ENCODE data around the gene APOBEC3C. TPM values are rescaled to one million over a fixed set of nuclear protein-coding genes. Genes with fewer than 3 reads are reported as not detected.

The APOBEC3C gene
- polyA plus RNA-seq, 1 donor from 2014 or later = not detected

DNA sequence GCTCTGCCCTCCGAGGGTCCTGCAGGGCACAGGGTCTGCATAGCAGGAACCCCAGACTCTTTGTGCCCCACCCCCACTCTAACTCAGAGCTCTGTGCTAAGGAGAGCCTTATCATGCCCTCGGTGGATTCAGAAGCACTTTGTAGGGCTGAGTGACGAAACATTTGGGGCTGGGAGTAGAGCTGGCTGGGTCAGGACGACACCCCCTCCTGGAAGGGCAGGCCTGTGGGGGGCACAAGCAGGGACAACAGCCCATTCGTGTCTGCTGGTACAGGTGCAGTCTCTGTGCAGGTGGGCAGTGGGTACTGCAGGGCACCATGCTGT is 47.7 kb upstream of the APOBEC3C start:
- no peak overlapping the region for H3K4me3 ChIP-seq (ENCODE audit: low read length)

DNA sequence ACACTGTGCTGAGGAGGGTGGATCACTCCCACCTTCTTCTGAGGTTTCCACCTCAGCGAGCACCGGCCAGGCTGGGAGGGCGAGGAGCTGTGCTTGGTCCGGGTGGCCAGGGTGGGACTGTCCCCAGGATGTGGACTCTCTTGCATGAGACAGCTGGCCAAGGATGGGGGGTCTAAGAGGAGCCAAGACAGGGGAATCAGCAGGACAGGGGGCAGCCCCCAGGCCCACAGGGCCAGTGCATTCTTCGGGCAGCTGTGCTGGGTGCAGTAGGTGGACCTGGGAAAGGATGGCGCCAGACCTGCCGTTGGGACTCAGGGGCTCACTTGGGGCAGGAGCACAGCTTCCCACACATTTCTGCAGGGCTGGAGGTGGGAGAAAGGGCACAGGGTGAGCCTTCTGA is 47.1 kb upstream of the APOBEC3C start:
- H3K27me3 ChIP-seq (ENCODE audit: insufficient read depth, low read depth, low read length) = no peaks in the 10 kb centered on the region
- no peak overlapping the region for H2AFZ ChIP-seq (ENCODE audit: low read depth, low read length)
- H3K27ac ChIP-seq (ENCODE audit: low read length) = no peak overlapping the region
- H3F3A ChIP-seq (ENCODE audit: insufficient read depth, low read length, poor library complexity, severe bottlenecking) = no peaks in the 10 kb centered on the region
- no peaks in the 10 kb centered on the region for H4K20me1 ChIP-seq (ENCODE audit: insufficient read depth)
- no peak overlapping the region for H3K4me2 ChIP-seq (ENCODE audit: low read length)
- H3K79me2 ChIP-seq (replicated peaks; ENCODE audit: insufficient read depth, low read length) = no peaks in the 10 kb centered on the region
- H3K9me3 ChIP-seq (ENCODE audit: low read length) = no peaks in the 10 kb centered on the region
- H3K4me3 ChIP-seq (ENCODE audit: low read length) = no peak overlapping the region
- no peaks in the 10 kb centered on the region for H3K36me3 ChIP-seq (ENCODE audit: insufficient read depth, low read length)
- H3K9ac ChIP-seq (ENCODE audit: low read length) = no peak overlapping the region
- TF ChIP-seq SMC3 (conservative IDR thresholded peaks at IDR 0.05; ENCODE audit: poor library complexity) = no peak
- no peak for TF ChIP-seq POLR2AphosphoS5 (IDR thresholded peaks at IDR 0.05)
- no peak for TF ChIP-seq MXI1 (conservative IDR thresholded peaks at IDR 0.05; ENCODE audit: poor library complexity, severe bottlenecking)
- no peak for TF ChIP-seq TAF1 (IDR thresholded peaks at IDR 0.05; ENCODE audit: low read depth)
- no peak for TF ChIP-seq RAD21 (conservative IDR thresholded peaks at IDR 0.05)
- TF ChIP-seq, protein P1, sequence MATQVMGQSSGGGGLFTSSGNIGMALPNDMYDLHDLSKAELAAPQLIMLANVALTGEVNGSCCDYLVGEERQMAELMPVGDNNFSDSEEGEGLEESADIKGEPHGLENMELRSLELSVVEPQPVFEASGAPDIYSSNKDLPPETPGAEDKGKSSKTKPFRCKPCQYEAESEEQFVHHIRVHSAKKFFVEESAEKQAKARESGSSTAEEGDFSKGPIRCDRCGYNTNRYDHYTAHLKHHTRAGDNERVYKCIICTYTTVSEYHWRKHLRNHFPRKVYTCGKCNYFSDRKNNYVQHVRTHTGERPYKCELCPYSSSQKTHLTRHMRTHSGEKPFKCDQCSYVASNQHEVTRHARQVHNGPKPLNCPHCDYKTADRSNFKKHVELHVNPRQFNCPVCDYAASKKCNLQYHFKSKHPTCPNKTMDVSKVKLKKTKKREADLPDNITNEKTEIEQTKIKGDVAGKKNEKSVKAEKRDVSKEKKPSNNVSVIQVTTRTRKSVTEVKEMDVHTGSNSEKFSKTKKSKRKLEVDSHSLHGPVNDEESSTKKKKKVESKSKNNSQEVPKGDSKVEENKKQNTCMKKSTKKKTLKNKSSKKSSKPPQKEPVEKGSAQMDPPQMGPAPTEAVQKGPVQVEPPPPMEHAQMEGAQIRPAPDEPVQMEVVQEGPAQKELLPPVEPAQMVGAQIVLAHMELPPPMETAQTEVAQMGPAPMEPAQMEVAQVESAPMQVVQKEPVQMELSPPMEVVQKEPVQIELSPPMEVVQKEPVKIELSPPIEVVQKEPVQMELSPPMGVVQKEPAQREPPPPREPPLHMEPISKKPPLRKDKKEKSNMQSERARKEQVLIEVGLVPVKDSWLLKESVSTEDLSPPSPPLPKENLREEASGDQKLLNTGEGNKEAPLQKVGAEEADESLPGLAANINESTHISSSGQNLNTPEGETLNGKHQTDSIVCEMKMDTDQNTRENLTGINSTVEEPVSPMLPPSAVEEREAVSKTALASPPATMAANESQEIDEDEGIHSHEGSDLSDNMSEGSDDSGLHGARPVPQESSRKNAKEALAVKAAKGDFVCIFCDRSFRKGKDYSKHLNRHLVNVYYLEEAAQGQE (IDR thresholded peaks at IDR 0.05; ENCODE audit: borderline replicate concordance) = no peak
- TF ChIP-seq EP300 (conservative IDR thresholded peaks at IDR 0.05; ENCODE audit: poor library complexity, severe bottlenecking) = no peak
- no peak for TF ChIP-seq CTCF (IDR thresholded peaks at IDR 0.05; ENCODE audit: poor library complexity, severe bottlenecking)
- no peak for TF ChIP-seq EZH2 (IDR thresholded peaks at IDR 0.05; ENCODE audit: borderline replicate concordance, insufficient read depth, low read length, poor library complexity, severe bottlenecking)
- H3K9me2 ChIP-seq (ENCODE audit: insufficient read depth, low read length) = no peaks in the 10 kb centered on the region

More for the DNA sequence above, 47.7 kb upstream of the APOBEC3C start:
- no peaks in the 10 kb centered on the region for H3K27me3 ChIP-seq (ENCODE audit: insufficient read depth, low read depth, low read length)
- H3K4me2 ChIP-seq (ENCODE audit: low read length) = no peak overlapping the region
- no peak overlapping the region for H3K27ac ChIP-seq (ENCODE audit: low read length)
- no peaks in the 10 kb centered on the region for H4K20me1 ChIP-seq (ENCODE audit: insufficient read depth)
- H3K9ac ChIP-seq (ENCODE audit: low read length) = no peak overlapping the region
- H3K36me3 ChIP-seq (ENCODE audit: insufficient read depth, low read length) = no peaks in the 10 kb centered on the region
- no peaks in the 10 kb centered on the region for H3K9me3 ChIP-seq (ENCODE audit: low read length)
- H2AFZ ChIP-seq (ENCODE audit: low read depth, low read length) = no peak overlapping the region
- no peaks in the 10 kb centered on the region for H3F3A ChIP-seq (ENCODE audit: insufficient read depth, low read length, poor library complexity, severe bottlenecking)
- H3K79me2 ChIP-seq (replicated peaks; ENCODE audit: insufficient read depth, low read length) = no peaks in the 10 kb centered on the region
- no peaks in the 10 kb centered on the region for H3K9me2 ChIP-seq (ENCODE audit: insufficient read depth, low read length)
- TF ChIP-seq EZH2 (IDR thresholded peaks at IDR 0.05; ENCODE audit: borderline replicate concordance, insufficient read depth, low read length, poor library complexity, severe bottlenecking) (no peak), RAD21 (conservative IDR thresholded peaks at IDR 0.05) (no peak), MXI1 (conservative IDR thresholded peaks at IDR 0.05; ENCODE audit: poor library complexity, severe bottlenecking) (no peak), POLR2AphosphoS5 (IDR thresholded peaks at IDR 0.05) (no peak), EP300 (conservative IDR thresholded peaks at IDR 0.05; ENCODE audit: poor library complexity, severe bottlenecking) (no peak), TAF1 (IDR thresholded peaks at IDR 0.05; ENCODE audit: low read depth) (no peak), CTCF (IDR thresholded peaks at IDR 0.05; ENCODE audit: poor library complexity, severe bottlenecking) (no peak), SMC3 (conservative IDR thresholded peaks at IDR 0.05; ENCODE audit: poor library complexity) (no peak)
- TF ChIP-seq, protein P1 (IDR thresholded peaks at IDR 0.05; ENCODE audit: borderline replicate concordance) = no peak

Measured in neural cell (in vitro differentiated cells).